GM18519 (cell line): Measurements from ENCODE around the gene SLC25A1.

ENCODE experiments used
- ATAC-seq: cut with Tn5 transposase; IDR thresholded peaks from one replicate; pipeline ENCODE4 v1.9.1; 2021; ENCODE audit warnings: mild to moderate bottlenecking, moderate library complexity; ENCODE audit not compliant: unreplicated experiment, low FRiP score

Gene SLC25A1

DNA sequence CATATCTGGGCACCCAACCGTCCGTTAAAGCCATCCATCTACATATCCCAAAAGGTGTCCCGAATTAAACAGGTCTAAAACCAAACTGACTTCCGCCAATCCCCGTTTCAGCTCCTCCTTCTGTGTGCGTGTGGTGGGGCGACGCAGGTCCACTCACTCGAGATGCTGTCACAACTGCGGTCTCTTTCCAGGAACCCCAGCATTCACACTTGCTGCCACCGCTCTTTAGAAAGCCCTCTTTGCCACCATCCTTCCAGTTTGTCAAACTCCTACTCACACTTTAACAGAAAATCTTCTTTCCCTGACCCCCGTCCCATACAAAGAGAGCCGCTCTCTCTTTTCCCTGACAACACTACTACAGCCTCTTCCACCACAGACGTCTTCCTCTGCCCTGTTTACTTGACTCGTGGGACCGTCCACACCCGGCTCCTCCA lies 34.6 kb downstream of the SLC25A1 start:
- ATAC-seq, result no peak

DNA sequence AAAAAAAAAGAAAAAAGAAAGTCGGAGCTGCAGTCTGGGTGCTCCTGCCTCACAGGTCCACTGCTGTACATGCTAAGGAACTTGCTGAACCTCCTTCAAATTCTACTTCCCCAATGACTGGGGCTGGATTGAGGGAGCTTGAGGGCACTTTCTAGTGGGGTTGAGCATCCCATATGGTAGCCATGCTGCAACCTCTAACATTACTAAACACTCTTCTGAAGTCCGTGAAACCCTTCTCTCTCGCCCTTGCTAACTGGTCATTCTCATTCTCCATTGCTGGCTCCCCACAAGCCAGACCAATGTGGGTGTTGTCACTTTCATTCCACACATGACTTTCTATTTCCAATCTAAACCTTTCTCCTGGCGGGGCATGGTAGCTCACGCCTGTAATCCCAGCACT lies 35.3 kb downstream of the SLC25A1 start:
- no peak for ATAC-seq

DNA sequence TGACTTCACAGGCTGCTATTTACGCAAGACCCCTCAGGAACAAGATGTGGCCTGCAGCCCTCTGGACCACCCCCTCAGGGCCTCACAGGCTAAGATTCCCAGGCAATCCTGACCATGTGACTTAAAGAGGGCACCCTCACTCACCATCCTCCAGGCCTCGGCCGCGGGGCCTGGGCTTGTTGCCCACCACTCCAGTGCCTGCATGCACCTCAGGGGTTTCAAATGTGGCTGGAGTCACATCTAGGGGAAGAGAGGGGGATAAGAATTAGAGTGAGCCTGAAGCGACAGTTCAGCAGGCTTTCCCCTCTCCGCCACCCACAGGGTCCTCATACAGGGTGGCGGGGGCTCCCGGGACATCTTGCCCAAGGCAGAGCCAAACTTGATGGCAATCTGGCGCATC lies 36.1 kb downstream of the SLC25A1 start:
- no peak for ATAC-seq

DNA sequence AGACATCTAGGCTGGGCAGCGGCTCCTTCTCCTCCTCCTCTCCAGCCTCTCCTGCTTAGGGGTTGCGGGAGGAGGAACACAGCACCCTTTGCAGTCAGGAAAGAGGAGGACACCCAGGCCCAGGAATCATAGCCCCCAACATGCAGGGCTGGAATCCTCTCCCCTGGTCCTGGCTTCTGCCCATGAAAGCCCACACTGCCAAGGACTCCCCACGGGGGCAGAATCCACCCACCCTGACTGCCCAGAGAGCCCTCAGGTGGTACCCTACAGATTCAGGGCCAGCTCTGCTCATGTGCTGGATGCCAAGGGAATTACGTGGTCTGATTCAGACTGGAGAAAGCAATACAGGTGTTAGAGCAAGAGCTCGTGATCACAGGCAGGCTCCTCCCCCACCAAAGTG lies 38.6 kb downstream of the SLC25A1 start:
- no peak for ATAC-seq

DNA sequence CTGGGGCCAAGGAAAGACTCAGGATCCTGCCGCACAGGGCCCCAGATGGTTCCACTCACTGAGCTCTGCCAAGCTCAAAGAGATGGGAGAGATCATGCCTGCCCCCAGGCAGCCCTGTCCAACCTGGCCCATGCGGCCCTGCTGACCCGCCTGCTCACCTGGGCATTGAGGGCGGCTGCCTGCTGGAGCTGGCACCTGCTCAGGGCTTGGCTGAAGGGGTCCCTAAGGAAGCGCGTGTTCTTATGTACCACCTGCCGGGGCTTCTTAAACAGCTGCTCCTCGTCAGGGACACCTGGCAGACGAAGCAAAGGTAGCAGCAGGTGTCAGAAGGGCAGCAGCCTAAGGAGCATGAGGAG lies 39.6 kb downstream of the SLC25A1 start:
- ATAC-seq, result no peak

DNA sequence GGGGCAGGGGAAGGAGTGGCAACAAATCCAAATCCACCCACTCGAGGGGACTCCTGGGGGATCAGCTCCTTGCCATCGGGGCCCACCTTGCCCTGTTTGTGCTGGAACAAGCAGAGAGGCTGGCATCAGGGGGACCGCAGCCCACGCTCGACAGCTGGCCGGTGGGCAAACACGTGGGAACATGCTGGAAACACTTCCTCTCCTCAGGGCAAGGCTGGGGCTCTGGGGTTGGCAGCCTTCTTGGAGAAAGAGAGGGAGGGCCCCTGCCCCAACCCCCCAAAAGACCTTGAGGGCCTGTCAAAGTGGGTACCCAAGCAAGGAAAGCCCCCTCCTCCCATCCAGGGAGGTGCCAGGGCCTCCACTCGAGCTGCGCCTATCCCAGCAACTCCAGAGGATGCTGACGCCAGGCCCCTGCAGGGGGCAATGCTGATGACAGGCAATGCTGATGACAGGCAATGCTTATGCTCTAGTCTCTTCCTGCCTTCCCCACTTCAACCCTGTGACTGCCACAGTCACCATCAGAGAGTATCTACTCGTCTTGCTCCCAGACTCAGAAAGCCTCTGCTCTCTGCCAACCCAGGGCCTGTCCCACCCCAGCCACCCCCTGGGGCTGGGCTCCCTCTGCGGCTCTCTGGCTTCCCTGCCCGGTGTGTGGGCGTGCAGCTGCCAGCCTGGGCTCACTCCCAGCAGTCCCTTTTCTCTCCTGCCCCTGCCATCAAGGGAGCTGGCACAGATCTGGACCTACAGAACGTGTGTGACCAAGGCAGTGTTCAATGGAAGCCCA lies 40.1 kb downstream of the SLC25A1 start:
- no peak for ATAC-seq

DNA sequence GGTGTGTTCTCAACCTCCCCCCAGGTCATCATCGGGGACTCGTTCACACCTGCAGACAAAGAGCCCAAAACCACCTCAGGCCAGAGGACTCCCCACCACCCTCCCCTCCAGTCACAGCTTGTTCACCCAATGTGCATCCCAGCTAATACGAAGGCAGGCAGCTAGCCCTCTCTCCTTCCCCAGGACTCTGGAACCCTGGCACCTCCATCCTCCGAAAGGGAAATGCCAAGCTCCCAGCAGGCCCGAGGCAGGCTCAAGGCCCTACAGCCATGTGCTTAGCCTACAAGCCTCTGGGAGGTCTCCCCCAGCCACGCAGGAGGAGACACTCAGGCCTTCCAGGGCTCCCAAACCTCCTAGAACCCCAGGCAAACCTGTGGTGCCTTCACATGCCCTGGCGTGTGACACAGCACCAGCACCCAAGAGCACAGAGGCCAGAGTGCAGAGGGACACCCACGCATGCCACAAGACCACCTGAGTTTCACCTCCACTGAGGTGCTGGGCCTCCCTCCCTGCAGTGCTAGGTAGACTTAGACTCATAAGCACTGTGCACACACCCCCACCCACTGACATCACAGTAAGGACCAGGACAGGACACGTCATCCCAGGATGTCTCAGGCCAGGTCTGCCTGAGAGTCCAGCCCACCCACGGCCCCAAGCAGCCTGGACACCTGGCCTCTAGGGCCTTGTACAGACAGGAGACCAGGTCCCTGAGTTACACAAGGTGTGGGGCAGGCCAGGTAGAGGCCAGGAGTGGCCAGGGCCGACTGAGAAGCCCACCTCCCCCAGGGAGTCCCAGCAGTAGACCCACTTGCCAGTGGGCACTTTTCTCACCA lies 40.9 kb downstream of the SLC25A1 start:
- no peak for ATAC-seq

DNA sequence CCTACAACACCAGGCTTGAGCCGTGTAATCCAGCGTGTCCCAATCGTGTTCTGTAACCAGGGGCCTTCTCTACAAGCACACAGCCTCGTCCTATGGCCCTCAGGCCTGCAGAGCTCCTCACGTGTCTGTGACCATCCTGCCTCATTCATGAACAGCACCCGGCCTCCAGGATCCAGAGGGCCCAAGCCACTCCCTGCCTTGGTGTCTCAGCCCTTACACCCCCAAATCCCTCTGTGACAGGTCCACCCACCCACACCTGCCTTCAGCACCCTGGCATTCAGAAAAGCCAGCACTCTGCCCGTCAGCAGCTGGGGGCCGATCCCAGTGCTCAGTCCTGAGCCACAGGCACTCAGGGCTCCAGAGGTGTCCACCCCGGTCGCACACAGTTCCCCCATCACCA lies 41.6 kb downstream of the SLC25A1 start:
- ATAC-seq, result no peak

DNA sequence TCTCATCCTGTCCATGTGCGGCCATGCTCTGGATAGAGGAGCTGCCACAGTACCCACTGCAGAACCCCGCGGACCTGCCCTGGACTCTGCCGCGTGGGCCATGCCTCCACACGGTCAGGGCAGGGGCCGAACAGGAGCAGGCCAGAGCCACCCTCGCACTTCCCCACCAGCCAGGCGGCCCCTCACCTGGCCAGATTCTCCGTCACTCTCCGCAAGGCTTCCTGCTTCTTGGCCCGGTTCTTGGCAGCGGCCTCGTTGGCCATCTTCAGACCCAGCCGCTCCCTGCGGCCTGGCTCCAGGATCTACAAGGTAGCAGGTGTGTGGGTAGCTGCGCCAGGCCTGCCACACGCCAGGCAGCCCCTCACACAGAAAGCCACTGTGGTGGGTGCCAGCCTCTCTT lies 43.7 kb downstream of the SLC25A1 start:
- no peak for ATAC-seq

DNA sequence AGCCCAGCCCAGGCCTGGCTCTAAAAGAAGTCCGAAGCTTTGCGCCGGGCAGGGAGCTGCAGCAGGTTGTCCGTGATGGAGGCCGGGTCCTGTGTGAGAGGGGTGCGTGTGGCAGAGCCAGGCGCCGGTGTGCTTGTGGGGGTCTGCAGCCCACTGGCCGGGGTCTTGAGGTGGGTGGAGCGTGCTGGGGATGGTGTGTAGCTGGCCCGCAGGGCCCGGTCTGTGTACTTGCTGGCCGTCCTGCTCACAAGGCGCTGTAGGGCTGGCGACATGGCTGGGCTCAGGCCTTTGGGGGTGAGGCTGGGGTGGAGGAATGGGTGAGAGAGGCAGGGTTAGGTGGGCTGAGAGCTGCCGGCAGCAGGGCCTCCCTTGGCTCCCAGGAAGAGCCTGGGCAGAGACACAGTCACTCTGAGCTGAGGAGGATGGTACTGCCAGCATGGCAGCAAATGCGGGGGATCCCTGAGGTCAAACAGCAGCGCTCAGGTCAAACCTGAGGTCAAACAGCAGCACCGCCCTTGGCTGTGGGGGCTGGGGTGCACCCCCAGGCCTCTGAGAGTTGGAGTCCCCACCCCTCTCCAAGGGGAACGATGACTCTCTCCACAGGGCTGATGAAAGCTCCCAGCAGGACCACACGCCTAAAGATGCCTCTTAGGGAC lies 44.2 kb downstream of the SLC25A1 start:
- no peak for ATAC-seq

DNA sequence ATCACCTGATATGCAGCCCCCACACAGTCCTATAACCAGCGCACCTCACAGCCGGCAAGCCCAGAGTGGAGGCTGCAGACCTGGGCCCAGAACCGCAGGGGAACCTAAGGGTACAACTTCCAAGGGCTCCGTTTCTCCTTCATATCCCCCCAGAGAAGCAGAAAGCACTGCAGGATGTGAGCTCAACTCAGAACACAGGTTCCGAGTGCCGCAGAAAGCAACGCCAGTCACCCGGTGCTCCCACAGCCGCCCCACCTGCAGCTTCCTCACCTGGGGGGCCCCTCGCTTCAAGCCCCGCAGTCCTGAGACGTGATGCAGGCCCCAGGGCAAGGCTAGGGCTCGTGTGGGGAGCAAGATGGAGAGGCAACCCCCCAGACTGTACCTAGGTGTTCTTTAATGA lies 45.0 kb downstream of the SLC25A1 start:
- no peak for ATAC-seq

DNA sequence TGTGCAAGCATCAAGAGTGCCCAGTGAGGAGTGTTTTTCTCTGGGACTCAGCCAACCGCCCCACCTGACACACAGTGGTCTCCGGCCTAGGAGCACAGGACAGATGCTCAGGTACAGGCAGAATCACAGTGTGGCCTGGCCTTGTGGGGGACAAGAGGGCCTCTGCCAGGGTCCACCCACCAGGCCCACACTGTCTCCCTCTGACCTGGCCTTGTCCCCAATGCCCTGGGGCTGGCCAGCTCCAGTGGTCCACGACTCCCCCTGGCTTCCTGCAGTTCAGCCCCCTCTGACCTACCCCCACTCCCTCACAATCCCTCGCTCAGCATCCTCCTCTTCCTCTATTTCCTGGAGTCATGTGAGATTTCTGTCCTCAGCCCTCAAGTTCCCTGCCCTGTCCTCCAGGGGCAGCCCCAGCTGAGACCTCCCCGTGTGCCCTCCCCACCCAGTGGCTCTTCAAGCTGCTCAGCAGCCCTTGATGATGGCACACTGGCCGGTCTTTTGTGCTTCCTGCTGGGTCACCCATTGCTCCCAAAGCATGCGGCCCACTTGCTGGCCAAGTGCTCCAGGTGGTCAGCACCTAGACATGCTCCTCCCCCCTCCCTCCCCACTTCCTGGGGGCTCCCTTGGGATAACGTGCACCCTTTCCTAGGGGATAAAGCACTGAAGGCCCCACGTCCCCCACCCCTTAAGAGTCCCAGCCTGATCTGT lies 45.7 kb downstream of the SLC25A1 start:
- no peak for ATAC-seq

DNA sequence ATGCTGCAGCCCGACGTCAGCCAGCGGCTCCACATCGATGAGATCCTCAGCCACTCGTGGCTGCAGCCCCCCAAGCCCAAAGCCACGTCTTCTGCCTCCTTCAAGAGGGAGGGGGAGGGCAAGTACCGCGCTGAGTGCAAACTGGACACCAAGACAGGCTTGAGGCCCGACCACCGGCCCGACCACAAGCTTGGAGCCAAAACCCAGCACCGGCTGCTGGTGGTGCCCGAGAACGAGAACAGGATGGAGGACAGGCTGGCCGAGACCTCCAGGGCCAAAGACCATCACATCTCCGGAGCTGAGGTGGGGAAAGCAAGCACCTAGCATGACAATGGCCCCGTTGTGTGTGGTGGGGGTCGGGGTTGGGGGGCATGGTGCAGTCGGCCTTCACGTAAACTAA lies 46.4 kb downstream of the SLC25A1 start:
- no peak for ATAC-seq

DNA sequence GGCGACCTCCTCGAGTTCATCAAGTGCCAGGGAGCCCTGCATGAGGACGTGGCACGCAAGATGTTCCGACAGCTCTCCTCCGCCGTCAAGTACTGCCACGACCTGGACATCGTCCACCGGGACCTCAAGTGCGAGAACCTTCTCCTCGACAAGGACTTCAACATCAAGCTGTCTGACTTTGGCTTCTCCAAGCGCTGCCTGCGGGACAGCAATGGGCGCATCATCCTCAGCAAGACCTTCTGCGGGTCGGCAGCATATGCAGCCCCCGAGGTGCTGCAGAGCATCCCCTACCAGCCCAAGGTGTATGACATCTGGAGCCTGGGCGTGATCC lies 46.9 kb downstream of the SLC25A1 start:
- no peak for ATAC-seq

DNA sequence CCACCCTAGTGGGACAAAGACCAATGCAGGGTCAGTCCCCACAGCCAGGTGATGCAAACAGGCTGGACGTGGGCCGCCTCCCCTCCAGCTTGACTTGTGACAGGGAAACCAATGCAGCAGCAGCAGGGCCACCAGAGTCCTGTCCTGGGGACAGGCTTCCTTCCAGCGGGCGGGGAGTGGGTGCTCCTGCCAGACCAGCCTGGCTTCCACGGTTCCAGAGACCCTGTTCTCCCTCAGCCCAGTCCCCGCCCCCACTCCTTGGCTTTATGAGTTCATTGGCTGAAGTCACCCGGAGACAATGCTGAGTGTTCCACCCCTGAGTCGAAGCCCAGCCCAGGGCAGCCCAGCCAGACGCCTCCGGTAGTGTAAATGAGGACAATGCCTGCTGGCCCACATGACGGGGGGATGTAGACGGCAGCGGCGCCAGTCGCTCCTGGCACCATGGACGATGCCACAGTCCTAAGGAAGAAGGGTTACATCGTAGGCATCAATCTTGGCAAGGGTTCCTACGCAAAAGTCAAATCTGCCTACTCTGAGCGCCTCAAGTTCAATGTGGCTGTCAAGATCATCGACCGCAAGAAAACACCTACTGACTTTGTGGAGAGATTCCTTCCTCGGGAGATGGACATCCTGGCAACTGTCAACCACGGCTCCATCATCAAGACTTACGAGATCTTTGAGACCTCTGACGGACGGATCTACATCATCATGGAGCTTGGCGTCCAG lies 47.4 kb downstream of the SLC25A1 start, which contains the start of gene TSSK2:
Gene TSSK2, plus strand, starts transcription at position 350 of the 726 bp plus-strand sequence. Its CDS starts 92 bp downstream, at position 442.
- no peak for ATAC-seq

DNA sequence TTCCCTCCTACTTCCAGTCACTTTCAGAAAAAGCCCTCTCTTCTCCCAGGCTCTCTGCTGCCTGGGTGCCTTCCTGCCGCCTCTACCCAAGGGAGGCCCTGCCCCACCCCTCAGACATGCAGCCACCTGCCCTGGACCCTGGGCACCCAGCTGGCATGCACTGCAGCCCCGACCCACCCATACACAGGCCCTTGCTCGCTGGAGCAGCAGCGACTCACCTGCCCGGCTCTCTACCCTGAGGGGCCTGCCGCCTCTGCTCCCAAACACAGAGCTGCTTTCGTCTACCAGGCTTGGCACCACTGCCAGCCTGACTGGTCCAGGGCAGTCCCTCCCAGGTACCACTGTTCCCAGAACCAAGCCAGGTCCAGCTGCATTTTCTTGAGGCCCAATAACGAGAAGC lies 48.7 kb downstream of the SLC25A1 start:
- no peak for ATAC-seq

DNA sequence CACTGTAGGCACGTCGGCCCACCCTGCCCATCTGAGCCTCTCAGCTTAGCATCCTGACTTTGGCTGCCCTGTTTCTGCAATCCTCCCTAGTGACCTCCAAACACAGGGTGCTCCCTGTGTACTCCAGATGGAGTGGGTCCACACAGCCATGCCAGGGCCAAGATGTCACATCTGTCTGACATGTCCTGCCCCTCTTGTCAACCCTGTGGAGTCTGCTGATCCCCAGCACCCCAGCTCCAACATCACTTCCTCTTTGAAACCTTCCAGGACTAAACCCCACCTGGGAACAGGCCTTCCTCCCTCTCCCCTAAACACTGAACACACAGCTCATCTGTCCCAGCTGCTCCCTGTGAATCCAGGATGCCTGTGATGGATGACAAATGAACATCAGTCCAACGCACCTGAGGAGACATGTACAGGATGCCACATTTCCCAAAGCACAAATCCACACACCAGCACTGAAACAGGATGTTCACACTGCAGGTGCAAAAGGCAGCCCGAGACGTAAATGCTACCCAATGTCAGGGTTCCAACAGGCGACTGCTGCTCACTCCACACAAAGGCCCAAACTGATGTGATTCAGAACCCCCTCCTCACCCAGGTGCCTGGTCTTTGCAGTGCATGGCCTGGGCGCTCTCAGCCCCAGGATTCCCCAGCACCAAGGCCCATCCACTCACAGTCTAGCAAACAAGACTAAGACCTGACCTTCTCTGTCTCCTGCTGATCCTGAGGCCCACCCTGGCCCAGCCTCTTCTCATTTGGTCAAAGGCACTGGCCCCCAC lies 49.4 kb downstream of the SLC25A1 start:
- no peak for ATAC-seq

DNA sequence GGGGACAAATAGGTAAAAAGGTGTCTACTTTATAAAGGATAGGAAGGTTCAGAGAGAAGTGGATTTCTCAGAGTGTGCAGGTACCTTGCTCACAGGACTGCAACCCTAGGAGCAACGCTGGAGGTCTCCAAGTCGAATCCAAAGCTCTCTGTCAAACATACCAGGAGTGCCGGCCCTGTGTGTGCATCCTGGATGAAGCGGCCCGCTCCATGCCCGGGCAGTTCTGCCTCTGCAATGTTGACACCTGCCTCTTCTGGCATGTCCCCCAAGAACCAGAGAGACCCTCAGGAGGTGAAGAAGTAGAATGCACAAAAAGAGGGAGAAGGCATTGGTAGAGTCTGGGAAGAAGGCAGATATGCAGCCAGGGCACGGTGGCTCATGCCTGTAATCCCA lies 50.5 kb downstream of the SLC25A1 start:
- ATAC-seq, result no peak

DNA sequence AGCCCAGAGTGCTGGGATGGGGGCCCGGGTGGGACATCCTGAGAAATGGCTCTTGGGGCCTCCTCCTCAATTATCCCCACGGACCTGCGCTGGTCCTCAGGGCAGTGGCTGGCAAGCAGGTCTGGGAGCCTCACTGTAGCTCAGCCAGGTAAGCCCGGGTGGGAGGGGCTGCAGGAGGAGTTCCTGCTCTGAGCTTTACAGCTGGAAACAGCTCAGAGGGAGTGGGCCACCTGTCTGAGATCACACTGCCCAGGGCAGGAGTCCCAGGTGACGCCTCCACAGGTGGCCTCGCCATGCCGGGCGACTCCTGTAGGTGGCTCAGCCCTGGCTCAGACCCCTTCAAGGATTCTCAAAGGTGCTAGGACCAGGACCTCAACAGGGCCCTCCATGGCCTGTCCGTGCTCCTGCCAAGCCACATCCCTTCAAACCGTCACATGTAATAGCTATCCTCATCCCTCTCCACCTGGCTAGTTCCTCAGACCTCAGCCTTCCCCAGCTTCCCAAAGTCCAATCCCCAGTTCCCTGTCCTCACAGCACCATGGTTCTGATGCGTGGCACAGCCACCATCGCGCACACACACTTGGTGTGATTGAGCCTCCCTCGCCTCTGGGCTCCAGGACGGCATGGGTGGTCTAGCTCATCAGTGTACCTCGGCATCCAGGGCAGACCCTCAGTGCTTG lies 51.1 kb downstream of the SLC25A1 start:
- no peak for ATAC-seq
